GM21825 (cell line): ENCODE data around the gene LRRN1.

Experiments used
- ATAC-seq: cut with Tn5 transposase; IDR thresholded peaks from one replicate; pipeline ENCODE4 v1.9.1; 2021; ENCODE audit warnings: mild to moderate bottlenecking, moderate library complexity; ENCODE audit not compliant: unreplicated experiment

The LRRN1 gene

DNA sequence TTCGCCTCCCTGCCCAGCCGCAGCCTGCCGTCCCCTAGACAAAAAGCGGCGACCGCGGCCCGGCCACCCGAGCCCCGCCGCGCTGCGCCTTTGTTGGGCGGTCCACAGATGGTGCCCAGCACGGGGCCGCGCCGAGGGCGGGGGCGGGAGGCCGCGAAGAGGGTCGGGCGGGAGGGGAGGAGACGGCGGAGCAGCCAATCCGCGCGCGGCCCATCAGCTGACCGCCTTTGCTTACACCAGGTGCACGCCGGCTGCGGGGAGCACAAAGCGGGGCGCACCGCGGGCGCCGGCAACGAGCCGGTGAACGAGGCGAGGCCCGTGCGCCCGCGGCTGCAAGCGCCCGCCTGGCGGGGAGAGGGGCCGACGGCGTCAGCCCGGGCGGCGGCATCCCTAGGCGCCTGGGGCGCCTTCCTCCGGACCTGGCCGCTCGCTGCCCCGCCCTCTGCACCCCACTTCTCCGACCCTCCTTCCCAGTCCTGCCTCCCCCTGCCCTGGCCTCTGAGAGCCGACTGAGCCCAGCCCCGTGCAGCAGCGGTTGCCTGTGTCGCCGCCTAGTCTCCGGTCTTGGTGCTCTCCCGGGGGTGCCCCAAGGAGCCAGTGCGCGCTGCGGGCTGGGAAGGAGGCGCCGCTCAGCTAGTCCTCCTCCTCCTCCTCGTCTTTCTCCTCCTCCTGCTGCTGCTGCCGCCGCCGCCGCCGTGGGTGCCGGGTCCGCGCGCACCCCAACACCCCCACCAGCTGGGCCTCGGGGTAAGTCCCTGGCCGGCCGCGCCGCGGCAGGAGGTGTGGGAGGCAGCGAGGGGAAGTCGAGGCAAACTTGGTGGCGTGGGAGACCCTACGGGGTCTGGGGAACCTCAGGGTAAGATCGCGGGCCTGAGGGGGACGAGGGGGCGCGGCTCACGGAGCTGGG lies at the start of gene LRRN1:
LRRN1 (plus strand) TSS at position 259 of the 907 bp plus-strand sequence. CDS start 45,211 bp downstream, outside the sequence.
- ATAC-seq: peak; percentile 47

DNA sequence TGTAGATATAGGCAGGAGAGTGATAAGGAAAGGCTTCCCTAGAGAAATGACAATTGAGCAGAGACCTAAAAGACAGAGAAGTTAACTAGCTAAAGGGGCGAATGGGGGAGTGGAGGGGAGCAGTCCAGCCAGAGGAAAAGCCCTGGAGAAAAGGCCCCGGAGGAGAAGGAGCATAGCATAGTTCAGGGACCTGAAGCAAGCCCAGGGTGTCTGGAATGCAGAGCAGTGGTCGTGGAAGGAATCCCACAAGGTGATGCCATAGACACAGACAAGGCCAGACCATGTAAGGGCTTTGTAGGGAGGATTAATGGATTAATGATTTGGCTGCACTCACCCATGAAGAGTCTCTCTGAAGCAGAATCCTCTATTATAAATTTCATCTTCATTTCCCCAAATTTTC lies 45.8 kb upstream of the LRRN1 start:
- ATAC-seq: no peak

GRCh38 chr3:3765661-3766060 lies 33.6 kb upstream of the LRRN1 start:
- no peak for ATAC-seq

DNA sequence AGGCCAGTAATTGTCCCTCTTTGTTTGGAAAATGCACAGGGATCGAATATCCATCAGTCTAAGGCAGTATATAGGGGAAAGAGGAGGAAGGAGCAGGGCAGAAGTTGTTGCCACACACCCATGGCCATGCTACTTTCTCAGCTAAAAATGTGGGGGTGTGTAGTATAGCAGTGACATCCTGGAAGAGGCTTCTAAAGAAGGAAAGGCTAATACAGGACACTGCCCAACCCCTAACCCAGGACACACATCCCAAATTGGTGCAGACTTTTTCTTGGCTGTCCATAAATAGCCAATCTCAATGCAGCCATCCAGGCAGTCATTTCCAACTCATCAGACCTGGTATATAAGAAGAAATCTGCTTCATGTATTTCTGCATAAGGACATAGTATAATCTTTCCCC lies 33.1 kb upstream of the LRRN1 start:
- no peak for ATAC-seq

- no peak for ATAC-seq
Observed at GRCh38 chr3:3771094-3771493, 28.1 kb upstream of the LRRN1 start.

DNA sequence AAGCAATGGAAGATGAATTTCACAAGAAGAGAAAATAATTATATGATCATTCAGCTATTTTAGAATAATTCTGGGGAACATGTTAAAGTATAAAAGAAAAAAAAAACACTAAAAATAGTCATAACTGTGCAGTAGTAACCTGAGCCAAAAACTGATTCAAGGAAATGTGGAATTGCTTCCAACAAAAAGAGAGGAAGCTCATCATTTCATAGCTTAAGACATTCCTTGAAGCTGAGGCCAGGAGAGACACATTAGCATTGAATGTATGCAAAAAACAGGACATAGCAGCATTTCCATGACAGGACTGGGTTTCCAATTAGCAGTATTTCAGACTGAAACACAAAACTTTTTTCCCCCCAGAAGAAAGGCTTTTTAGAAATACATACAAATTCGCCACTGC lies 27.7 kb upstream of the LRRN1 start:
- ATAC-seq: no peak

DNA sequence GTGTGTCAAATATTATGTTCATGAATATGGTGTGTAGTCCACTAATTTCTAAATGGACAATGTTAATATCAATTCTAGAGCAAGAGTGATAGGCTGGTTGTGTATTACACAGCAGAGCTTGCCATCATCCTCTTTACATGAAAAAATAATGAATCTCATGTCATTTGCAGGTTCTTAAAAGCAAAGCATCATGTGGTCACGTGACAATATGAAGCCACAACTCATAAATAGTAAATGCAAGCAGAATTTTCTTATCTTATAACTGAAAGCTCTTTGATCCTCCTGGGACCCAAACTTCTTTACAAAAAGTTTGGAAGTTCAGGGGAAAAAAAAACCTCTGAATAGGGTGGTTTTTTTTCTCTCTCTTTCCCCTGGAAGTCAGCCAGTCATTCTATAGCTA lies 26.9 kb upstream of the LRRN1 start:
- ATAC-seq: no peak

DNA sequence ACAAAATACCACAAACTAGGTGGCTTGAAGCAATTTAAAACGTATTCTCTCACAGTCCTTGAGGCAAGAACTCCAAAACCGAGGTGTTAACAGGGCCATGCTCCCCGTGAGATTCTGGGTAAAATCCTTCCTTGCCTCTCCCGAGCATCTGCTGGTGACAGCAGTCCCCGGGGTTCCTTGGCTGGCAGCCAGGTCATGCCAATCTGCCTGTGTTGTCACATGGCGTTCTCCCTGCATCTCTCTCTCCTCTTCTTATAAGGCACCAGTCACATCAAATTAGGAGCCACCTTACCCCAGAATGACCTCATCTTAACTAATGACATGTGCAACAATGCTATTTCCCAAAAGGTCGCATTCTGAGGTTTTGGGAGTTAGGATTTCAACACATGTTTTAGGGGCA lies 26.3 kb upstream of the LRRN1 start:
- no peak for ATAC-seq

DNA sequence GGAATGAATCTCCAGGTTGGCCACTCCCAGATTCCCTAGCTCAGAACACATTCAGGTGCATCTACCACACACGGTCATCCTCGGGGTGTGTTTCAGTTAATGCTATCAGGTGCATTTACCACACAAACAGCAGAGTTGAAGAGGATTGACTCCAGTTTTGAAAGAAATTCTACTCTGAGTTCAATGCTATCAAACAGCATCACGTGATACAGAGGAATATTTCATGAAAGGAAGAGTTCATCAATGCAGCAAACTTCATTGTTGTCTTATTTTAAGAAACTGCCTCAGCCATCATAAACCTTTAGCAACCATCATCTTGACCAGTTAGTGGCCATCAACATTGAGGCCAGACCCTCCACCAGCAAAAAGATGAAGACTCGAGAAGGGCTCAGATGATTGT lies 22.6 kb upstream of the LRRN1 start:
- ATAC-seq: no peak

DNA sequence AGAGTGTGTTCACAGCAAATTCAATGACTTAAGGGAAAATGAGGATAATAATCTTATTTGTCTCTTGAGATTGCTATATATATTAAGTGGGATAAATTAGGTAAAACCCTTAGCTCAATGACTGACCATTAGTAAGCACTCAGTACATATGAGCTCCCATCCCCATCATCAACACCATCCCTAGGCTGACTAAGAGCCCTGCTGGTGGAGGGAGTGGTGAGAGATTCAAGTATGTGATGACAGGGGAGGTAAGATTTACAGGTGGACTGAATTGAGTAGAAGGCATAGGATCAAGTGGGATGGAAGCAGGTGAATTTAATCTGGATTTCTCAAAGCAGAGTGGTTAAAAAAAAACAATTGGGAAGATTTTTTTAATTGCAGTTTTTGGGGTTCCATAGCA lies 21.0 kb upstream of the LRRN1 start:
- no peak for ATAC-seq

DNA sequence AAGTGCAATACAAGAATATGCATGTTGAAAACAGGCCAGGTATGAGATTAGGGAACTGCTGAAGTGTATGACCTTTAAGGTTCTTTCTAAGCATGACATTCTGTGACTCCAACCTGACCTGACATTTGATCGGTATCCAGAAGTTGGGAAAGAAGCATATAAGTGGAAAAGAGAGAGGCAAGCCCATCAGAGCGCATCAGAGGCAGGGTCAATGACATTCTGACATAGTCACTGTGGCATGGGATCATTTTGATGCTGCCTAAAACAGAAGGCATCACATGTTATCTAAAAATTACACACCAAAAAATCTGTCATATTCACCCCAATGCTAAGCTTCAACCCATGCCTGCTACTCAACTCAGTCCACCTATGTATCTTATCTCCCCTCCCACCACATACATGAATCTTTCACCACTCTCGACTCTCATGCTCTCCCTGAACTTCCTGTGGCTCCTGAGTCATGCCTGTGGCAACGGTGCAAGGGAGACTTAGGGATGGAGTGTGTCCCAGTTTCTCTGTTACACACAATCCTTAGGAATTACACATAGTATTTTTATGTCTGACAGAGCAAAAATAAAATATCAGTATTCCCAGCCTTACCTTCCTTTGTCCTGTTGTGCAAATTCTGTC lies 20.5 kb upstream of the LRRN1 start:
- no peak for ATAC-seq

DNA sequence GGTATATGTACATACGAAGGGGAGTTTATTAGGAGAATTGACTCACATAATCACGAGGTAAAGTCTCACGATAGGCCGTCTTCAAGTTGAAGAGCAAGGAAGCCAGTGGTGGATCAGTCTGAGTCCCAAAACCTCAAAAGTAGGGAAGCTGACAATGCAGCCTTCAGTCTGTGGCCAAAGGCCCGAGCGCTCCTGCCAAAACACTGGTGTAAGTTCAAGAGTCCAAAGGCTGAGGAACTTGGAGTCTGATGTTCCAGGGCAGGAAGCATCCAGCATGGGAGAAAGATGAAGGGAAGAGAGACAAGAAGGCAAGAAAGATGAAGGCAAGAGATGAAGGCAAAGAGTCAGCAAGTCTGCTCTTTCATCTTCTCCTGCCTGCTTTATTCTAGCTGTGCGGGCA lies 16.8 kb upstream of the LRRN1 start:
- ATAC-seq: no peak

DNA sequence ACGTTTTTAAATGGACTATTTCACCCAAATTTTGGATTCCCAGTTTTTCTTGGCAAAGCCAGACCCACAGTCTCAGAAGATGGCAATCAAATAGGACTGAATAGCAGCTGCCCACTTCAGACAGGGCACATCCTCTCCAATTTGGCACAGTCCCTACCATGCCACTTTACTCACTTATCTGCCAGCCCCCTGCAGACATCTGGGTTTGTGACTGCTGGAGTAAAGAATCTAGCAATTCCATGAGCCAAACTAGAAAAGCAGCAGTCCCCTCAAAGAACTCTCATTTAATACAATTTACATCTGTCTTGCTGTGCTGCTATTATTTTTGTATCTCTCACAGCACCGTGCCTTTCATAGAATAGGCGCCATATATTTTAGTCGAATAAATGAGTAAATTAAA lies 16.0 kb upstream of the LRRN1 start:
- no peak for ATAC-seq

- ATAC-seq: no peak
Observed at GRCh38 chr3:3783696-3784095, 15.5 kb upstream of the LRRN1 start.

GRCh38 chr3:3792391-3792790 lies 6.8 kb upstream of the LRRN1 start:
- ATAC-seq: no peak

GRCh38 chr3:3798631-3799113 lies 559 bp upstream of the LRRN1 start:
- peak; percentile 52 for ATAC-seq

DNA sequence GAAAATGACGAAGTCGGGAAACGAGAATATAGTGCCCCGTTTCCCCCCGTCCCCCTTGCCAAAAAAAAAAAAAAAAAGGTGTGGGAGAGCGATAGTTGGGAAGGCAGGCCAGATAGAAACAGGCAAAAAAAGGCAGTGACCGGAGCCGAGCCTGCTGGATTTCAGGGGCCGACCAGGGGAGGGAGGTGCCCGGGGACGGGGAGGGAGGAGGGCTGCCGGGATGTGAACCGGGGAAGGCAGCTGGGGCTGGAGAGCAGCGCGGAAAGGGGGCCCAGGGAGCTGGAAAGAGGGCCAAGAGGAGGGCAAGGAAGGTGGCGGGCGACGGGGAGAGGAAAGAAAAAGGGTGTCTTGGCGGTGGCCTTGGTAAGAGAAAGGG lies 837 bp downstream of the LRRN1 start:
- ATAC-seq: no peak

DNA sequence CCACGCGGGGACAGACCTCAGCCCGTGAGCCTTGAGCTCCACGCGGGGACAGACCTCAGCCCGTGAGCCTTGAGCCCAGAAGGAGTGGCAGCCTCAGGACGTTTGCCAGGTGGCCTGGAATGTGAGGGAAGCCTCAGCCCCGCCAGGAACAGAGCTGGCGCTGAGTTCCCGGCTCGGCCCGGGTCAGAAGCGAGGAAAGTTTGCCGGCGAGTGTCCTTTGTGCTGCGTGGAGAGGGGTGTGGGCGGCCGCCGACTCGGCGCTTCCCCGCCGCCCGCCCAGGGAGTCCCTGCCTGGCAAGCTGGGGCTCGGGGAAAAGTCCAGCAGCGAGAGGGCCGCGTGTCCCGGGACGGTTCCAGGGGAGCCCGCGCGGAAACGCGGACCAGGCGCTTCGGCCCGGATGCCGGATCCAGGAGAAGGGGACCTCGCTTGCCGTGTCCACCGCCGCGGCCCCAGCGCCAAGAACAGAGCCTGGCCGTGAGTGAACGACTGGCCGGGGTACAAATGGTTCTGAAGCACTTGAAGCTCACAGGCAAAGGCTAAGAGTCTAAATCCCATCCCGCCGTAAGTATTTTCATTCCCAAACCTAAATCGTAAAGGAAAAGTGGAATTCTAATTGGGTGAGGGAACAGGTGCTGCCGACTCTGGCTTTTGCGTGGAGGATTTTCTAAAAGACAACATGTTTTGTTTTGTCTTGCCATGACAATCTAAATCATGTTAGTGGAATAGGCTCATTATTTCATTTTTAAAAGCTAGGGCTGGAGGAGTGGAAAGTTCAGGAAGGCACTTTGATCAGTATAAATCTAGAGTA lies 1.7 kb downstream of the LRRN1 start:
- ATAC-seq: no peak

DNA sequence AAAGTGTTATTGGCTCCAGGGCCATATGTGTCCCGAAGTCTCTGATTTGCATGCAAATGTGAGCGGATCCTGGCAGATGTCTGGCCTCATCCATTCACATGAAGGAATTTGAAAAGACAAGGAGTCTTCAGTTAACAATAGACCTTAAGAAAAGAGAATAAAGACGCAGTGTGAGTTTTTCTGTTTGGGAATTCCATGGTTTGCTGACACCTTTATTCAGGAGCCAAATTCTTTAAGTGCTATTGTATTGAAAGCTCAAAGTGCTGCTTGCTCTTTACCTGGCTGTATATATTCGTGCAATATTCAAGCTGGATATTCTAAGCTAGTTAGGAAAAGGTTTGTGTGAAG lies 2.2 kb downstream of the LRRN1 start:
- no peak for ATAC-seq

DNA sequence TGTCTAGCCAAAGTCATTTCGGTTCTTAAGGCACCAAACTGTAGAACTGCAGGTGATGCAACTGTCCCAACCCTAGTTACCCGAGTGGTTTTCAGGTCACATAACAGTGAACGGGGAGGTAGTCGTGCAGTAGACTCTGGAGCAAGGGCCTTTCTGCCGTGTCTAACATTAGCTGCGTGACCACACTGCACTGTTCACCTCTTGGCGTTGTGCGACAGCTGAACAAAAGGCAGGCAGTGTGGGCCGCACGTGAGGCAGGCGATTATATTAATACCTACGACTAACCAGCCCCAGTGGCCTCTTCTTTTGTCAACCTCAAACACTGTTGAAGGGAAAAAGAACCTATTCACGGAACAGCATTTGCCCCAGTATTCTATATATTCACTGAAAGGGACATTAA lies 2.8 kb downstream of the LRRN1 start:
- ATAC-seq: no peak

DNA sequence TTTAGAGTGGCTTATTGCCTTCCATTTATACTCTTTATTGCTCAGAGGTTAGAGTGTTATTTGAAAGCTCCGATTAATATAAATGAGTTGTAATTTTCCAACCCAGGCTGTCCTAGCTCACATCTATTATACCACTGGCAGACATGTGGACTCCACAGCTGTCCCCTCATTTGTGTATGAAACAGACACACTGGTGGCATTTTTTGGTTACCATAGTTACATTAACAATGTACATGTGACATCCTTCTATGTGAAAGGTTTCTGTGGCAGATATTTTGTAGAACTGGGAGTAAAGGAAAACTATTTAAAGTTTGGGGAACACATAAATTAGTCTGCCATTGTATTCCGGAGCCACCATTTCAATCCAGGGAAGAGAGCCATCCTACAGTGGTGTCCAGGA lies 5.3 kb downstream of the LRRN1 start:
- ATAC-seq: no peak

GRCh38 chr3:3806092-3806491 lies 6.9 kb downstream of the LRRN1 start:
- ATAC-seq: no peak
